ENCODE results near the gene LRRC4C. TPM values are rescaled to one million over a fixed set of nuclear protein-coding genes. Genes with fewer than 3 reads are reported as not detected.

The LRRC4C gene
- total RNA-seq, 6 experiments from 2014 or later, result not detected

- Mint-ChIP-seq H3K4me1 (ENCODE audit: low read depth) (no peaks in the 10 kb centered on the region), H3K27ac (no peak overlapping the region), H3K27me3 (ENCODE audit: insufficient read depth) (peaks cover 2% of the 10 kb centered on the region; the same call in 1 of the 2 replicates), H3K4me3 (no peak overlapping the region), H3K9me3 (peaks cover 74% of the 10 kb centered on the region), H3K36me3 (ENCODE audit: low read depth) (0 out of 2 replicates have a peak, but pooled peaks cover 5% of the 10 kb centered on the region)
- TF ChIP-seq CTCF (IDR thresholded peaks at IDR 0.05), result no peak
- DNase-seq, result no peak
Observed at GRCh38 chr11:41346042-41346441, 113.4 kb downstream of the LRRC4C start.

- no peak overlapping the region for H3K27ac Mint-ChIP-seq
Observed at GRCh38 chr11:41334007-41334933, 125.2 kb downstream of the LRRC4C start.

GRCh38 chr11:41333357-41333756 is 126.1 kb downstream of the LRRC4C start:
- H3K4me1 Mint-ChIP-seq (ENCODE audit: low read depth), result no peaks in the 10 kb centered on the region
- no peak overlapping the region for H3K27ac Mint-ChIP-seq
- H3K27me3 Mint-ChIP-seq (ENCODE audit: insufficient read depth), result no peaks in the 10 kb centered on the region; the same call in 1 of the 2 replicates
- H3K4me3 Mint-ChIP-seq, result no peak overlapping the region
- H3K9me3 Mint-ChIP-seq, result peaks cover 48% of the 10 kb centered on the region
- peaks cover 3% of the 10 kb centered on the region; the same call in 1 of the 2 replicates for H3K36me3 Mint-ChIP-seq (ENCODE audit: low read depth)
- no peak for DNase-seq
- TF ChIP-seq CTCF (IDR thresholded peaks at IDR 0.05), result no peak

More at GRCh38 chr11:41334007-41334933, 125.2 kb downstream of the LRRC4C start:
- TF ChIP-seq CTCF (IDR thresholded peaks at IDR 0.05), result no peak
- DNase-seq, result no peak
- peaks cover 4% of the 10 kb centered on the region; the same call in 1 of the 2 replicates for H3K36me3 Mint-ChIP-seq (ENCODE audit: low read depth)
- H3K27me3 Mint-ChIP-seq (ENCODE audit: insufficient read depth), result no peaks in the 10 kb centered on the region; the same call in 1 of the 2 replicates
- peaks cover 43% of the 10 kb centered on the region for H3K9me3 Mint-ChIP-seq
- H3K4me3 Mint-ChIP-seq, result no peak overlapping the region
- H3K4me1 Mint-ChIP-seq (ENCODE audit: low read depth), result no peaks in the 10 kb centered on the region

GRCh38 chr11:41328324-41328723 is 131.1 kb downstream of the LRRC4C start:
- Mint-ChIP-seq H3K27me3 (ENCODE audit: insufficient read depth) (no peaks in the 10 kb centered on the region; the same call in 1 of the 2 replicates), H3K4me1 (ENCODE audit: low read depth) (no peaks in the 10 kb centered on the region), H3K27ac (no peak overlapping the region), H3K9me3 (peaks cover 39% of the 10 kb centered on the region), H3K36me3 (ENCODE audit: low read depth) (no peaks in the 10 kb centered on the region; the same call in 1 of the 2 replicates), H3K4me3 (no peak overlapping the region)
- no peak for DNase-seq
- TF ChIP-seq CTCF (IDR thresholded peaks at IDR 0.05), result no peak

GRCh38 chr11:41323446-41323845 is 136.0 kb downstream of the LRRC4C start:
- DNase-seq, result no peak
- no peak for TF ChIP-seq CTCF (IDR thresholded peaks at IDR 0.05)
- H3K4me1 Mint-ChIP-seq (ENCODE audit: low read depth), result no peaks in the 10 kb centered on the region
- no peaks in the 10 kb centered on the region for H3K27me3 Mint-ChIP-seq (ENCODE audit: insufficient read depth)
- H3K27ac Mint-ChIP-seq, result no peak overlapping the region
- H3K36me3 Mint-ChIP-seq (ENCODE audit: low read depth), result no peaks in the 10 kb centered on the region; the same call in 1 of the 2 replicates
- peaks cover 44% of the 10 kb centered on the region for H3K9me3 Mint-ChIP-seq
- H3K4me3 Mint-ChIP-seq, result no peak overlapping the region
